HL-60 (cell line): Measurements from ENCODE around the gene POU5F2.

Source experiments
- DNase-seq, 2 experiments: peaks; one replicate each; pipeline ENCODE4 v3.0.0-alpha.2; 2010 to 2020; ENCODE audit warnings: low read depth in 1 of 2, low spot score in 1 of 2
- H3K27ac ChIP-seq: fragments of 250-450 bp; sonication (Bioruptor Pico); replicated peaks from 2 replicates; pipeline ENCODE4 v1.5.1; 2020; ENCODE audit warnings: mild to moderate bottlenecking, moderate library complexity
- H3K27me3 ChIP-seq: fragments of 250-450 bp; sonication (Bioruptor Pico); 2 replicates; pipeline ENCODE4 v1.5.1; 2021; ENCODE audit warnings: mild to moderate bottlenecking, moderate library complexity; ENCODE audit not compliant: insufficient read depth, poor library complexity, severe bottlenecking
- H3K4me3 ChIP-seq: replicated peaks from 2 replicates; pipeline ENCODE4 v1.5.1; 2011; ENCODE audit warnings: mild to moderate bottlenecking, control low read depth, low read length; ENCODE audit not compliant: insufficient read depth
- CTCF ChIP-seq: IDR thresholded peaks from one replicate; pipeline ENCODE4 v1.5.1; 2011; ENCODE audit warnings: low read length, control low read depth, inconsistent platforms; ENCODE audit not compliant: insufficient read depth
- GABPA ChIP-seq: IDR thresholded peaks from 2 replicates; pipeline ENCODE4 v1.6.1; 2012; ENCODE audit warnings: low read depth
- POLR2AphosphoS5 ChIP-seq: IDR thresholded peaks from 2 replicates; pipeline ENCODE4 v1.6.1; 2012; ENCODE audit warnings: low read depth
- REST ChIP-seq: IDR thresholded peaks from 2 replicates; pipeline ENCODE4 v1.6.1; 2012; ENCODE audit warnings: low read depth; ENCODE audit not compliant: insufficient replicate concordance
- SPI1 ChIP-seq: IDR thresholded peaks from 2 replicates; pipeline ENCODE4 v1.6.1; 2012; ENCODE audit warnings: low read depth, mild to moderate bottlenecking, borderline replicate concordance
- long read RNA-seq: library from polyadenylated mRNA; unstranded; transcript quantifications from one replicate; pipeline ENCODE4 v2.0.0, GENCODE V29; 2020

Gene POU5F2
- long read RNA-seq = 0 reads

- no peak for DNase-seq
Observed at GRCh38 chr5:93741136-93741811, at the start of gene POU5F2. Gene POU5F2, minus strand, starts transcription at chr5:93741600. Its CDS starts 37 bp downstream, at chr5:93741563.

GRCh38 chr5:93790401-93790800 lies 49.0 kb upstream of the POU5F2 start:
- DNase-seq = no peak
- no peak for TF ChIP-seq POLR2AphosphoS5
- TF ChIP-seq REST = no peak
- no peak for TF ChIP-seq GABPA
- no peak for TF ChIP-seq SPI1
- TF ChIP-seq CTCF = no peak
- no peak overlapping the region for H3K27ac ChIP-seq
- no peak overlapping the region for H3K4me3 ChIP-seq
- H3K27me3 ChIP-seq = no peaks in the 10 kb centered on the region

More at GRCh38 chr5:93741136-93741811, at the start of gene POU5F2:
- H3K27me3 ChIP-seq = no peaks in the 10 kb centered on the region
- H3K4me3 ChIP-seq = no peak within 1 kb of the TSS
- TF ChIP-seq REST = no peak
- TF ChIP-seq POLR2AphosphoS5 = no peak
- TF ChIP-seq SPI1 = no peak
- TF ChIP-seq GABPA = no peak
- no peak for TF ChIP-seq CTCF
- no peak within 1 kb of the TSS for H3K27ac ChIP-seq

GRCh38 chr5:93789173-93790067 lies 48.0 kb upstream of the POU5F2 start:
- DNase-seq = no peak
- H3K27ac ChIP-seq = no peak overlapping the region
- TF ChIP-seq POLR2AphosphoS5 = no peak
- no peak for TF ChIP-seq REST
- TF ChIP-seq CTCF = no peak
- TF ChIP-seq GABPA = no peak
- TF ChIP-seq SPI1 = no peak

More at GRCh38 chr5:93789173-93790067, 48.0 kb upstream of the POU5F2 start:
- Histone ChIP-seq H3K27me3 (no peaks in the 10 kb centered on the region), H3K4me3 (no peak overlapping the region)
